GM10266 (cell line): ENCODE measurements around the gene ZNF639.
"Not testable (repeated sequence)": the region's sequence is repeated elsewhere in the genome, so short reads cannot be mapped to it uniquely, and the experiment has no call there.

ENCODE experiments used
- DNase-seq: peaks from one replicate; pipeline ENCODE4 v3.0.0; 2012; ENCODE audit errors: extremely low spot score
- CTCF ChIP-seq: IDR thresholded peaks from 2 replicates; pipeline ENCODE4 v1.5.1; 2012; ENCODE audit warnings: mild to moderate bottlenecking, low read depth; ENCODE audit not compliant: control insufficient read depth, insufficient read depth; ENCODE audit errors: missing control alignments

Gene ZNF639

GRCh38 chr3:179322286-179323196, at the start of gene ZNF639:
ZNF639 (plus strand) TSS chr3:179323031; CDS start chr3:179328294, 5,263 bp downstream.
- TF ChIP-seq CTCF = peak; percentile 82
- peak; percentile 98 for DNase-seq

- DNase-seq = not testable (repeated sequence)
Observed at GRCh38 chr3:179274434-179274833, 48.4 kb upstream of the ZNF639 start.

- TF ChIP-seq CTCF = no peak
- DNase-seq = no peak
Observed at GRCh38 chr3:179276001-179276400, 46.8 kb upstream of the ZNF639 start.

- no peak for DNase-seq
- TF ChIP-seq CTCF = no peak
Observed at GRCh38 chr3:179276743-179277142, 46.1 kb upstream of the ZNF639 start.

- no peak for DNase-seq
- no peak for TF ChIP-seq CTCF
Observed at GRCh38 chr3:179278151-179278550, 44.7 kb upstream of the ZNF639 start.

- no peak for TF ChIP-seq CTCF
Observed at GRCh38 chr3:179278932-179279693, 43.7 kb upstream of the ZNF639 start.

GRCh38 chr3:179279837-179280236, 43.0 kb upstream of the ZNF639 start:
- DNase-seq = no peak
- no peak for TF ChIP-seq CTCF

More at GRCh38 chr3:179278932-179279693, 43.7 kb upstream of the ZNF639 start:
- DNase-seq = no peak
